H1 (cell line): ENCODE data around the gene BTNL8. TPM values are rescaled to one million over a fixed set of nuclear protein-coding genes. Genes with fewer than 3 reads are reported as not detected.

Source experiments
- CTCF ChIA-PET: fragments of 300-600 bp; sonication (Branson Sonifier 250); formaldehyde crosslinking; loops from one replicate; lab custom pipeline; 2021; ENCODE audit not compliant: partially characterized antibody; lab: Charles Lee
- POLR2A ChIA-PET: fragments of 300-600 bp; sonication (Branson Sonifier 250); formaldehyde crosslinking; loops from one replicate; lab custom pipeline; 2021; ENCODE audit warnings: inconsistent platforms; ENCODE audit not compliant: partially characterized antibody; lab: Charles Lee
- DNase-seq, 2 experiments: peaks; one replicate each; pipeline versions ENCODE4 v3.0.0 to v3.0.0-alpha.2; 2010 to 2022; ENCODE audit warnings: low spot score in 2 of 2, low read depth in 1 of 2, mixed read lengths in 1 of 2
- FAIRE-seq: peaks from 2 replicates; lab custom pipeline; 2011; peaks lifted over from hg19 to GRCh38; lab: Jason Lieb, UNC
- H2AFZ ChIP-seq: 2 replicates; pipeline ENCODE4 v1.8.1; 2012; ENCODE audit warnings: low read length, inconsistent platforms
- H2AK5ac ChIP-seq: 2 replicates; pipeline ENCODE4 v1.6.1; 2013; ENCODE audit warnings: low read depth, low read length
- H2BK120ac ChIP-seq: replicated peaks from 2 replicates; pipeline ENCODE3; 2013; ENCODE audit warnings: low read depth, low read length, inconsistent platforms
- H2BK12ac ChIP-seq: 2 replicates; pipeline ENCODE4 v1.6.1; 2013; ENCODE audit warnings: low read depth, low read length
- H2BK15ac ChIP-seq: 2 replicates; pipeline ENCODE4 v1.6.1; 2013; ENCODE audit warnings: low read length
- H2BK20ac ChIP-seq: 2 replicates; pipeline ENCODE4 v1.6.1; 2013; ENCODE audit warnings: low read length
- H2BK5ac ChIP-seq: 2 replicates; pipeline ENCODE4 v1.6.1; 2013; ENCODE audit warnings: low read depth, low read length
- H3K14ac ChIP-seq: 2 replicates; pipeline ENCODE4 v1.6.1; 2013; ENCODE audit warnings: inconsistent platforms; ENCODE audit not compliant: insufficient read length
- H3K18ac ChIP-seq: 2 replicates; pipeline ENCODE4 v1.6.1; 2013; ENCODE audit warnings: low read length; ENCODE audit errors: extremely low read depth
- H3K23ac ChIP-seq: 2 replicates; pipeline ENCODE4 v1.6.1; 2013; ENCODE audit warnings: inconsistent platforms; ENCODE audit not compliant: insufficient read length
- H3K23me2 ChIP-seq: 2 replicates; pipeline ENCODE4 v1.6.1; 2013; ENCODE audit warnings: low read depth, low read length
- H3K27ac ChIP-seq: 2 replicates; pipeline ENCODE4 v1.6.1; 2011; ENCODE audit warnings: low read depth, low read length, inconsistent platforms
- H3K27me3 ChIP-seq, 4 experiments: replicated peaks in 1 of 4; 1 replicate in 1 of 4; 2 replicates in 3 of 4; pipeline versions ENCODE4 v1.6.1 to v1.8.1; 2011 to 2013; ENCODE audit warnings: low read length in 3 of 4, mild to moderate bottlenecking in 3 of 4, inconsistent platforms in 2 of 4, mixed read lengths in 2 of 4, moderate library complexity in 1 of 4; ENCODE audit not compliant: control insufficient read depth in 3 of 4, insufficient read depth in 3 of 4; ENCODE audit errors: extremely low read depth in 1 of 4
- H3K36me3 ChIP-seq, 4 experiments: 2 replicates each; pipeline versions ENCODE4 v1.6.1 to v1.8.1; 2011 to 2013; ENCODE audit warnings: mild to moderate bottlenecking in 4 of 4, low read length in 3 of 4, moderate library complexity in 2 of 4, control low read depth in 1 of 4, inconsistent platforms in 1 of 4; ENCODE audit not compliant: insufficient read depth in 4 of 4, control insufficient read depth in 2 of 4
- H3K4ac ChIP-seq: replicated peaks from 2 replicates; pipeline ENCODE3; 2013; ENCODE audit warnings: low read length, low read depth, mixed read lengths, inconsistent platforms; ENCODE audit not compliant: insufficient read length
- H3K4me1 ChIP-seq, 4 experiments: replicated peaks in 1 of 4; 1 replicate in 1 of 4; 2 replicates in 3 of 4; pipeline versions ENCODE4 v1.6.1 to v1.8.1; 2011 to 2013; ENCODE audit warnings: low read length in 3 of 4, inconsistent platforms in 2 of 4, mixed read lengths in 1 of 4; ENCODE audit not compliant: insufficient read depth in 4 of 4, control insufficient read depth in 3 of 4
- H3K4me2 ChIP-seq, 2 experiments: 2 replicates each; pipeline versions ENCODE4 v1.6.1 to v1.8.1; 2011 to 2013; ENCODE audit warnings: low read depth in 2 of 2, low read length in 2 of 2, control low read depth in 1 of 2, inconsistent platforms in 1 of 2, mild to moderate bottlenecking in 1 of 2; ENCODE audit not compliant: insufficient read depth in 1 of 2
- H3K4me3 ChIP-seq, 4 experiments: fragments of 200-600, 300-600 bp in 1 of 4; sonication (generic), shearing (Covaris generic), sonication (Bioruptor Twin) in 1 of 4; 2 replicates each; pipeline versions ENCODE4 v1.5.1 to v1.8.1; 2011 to 2016; ENCODE audit warnings: low read length in 4 of 4, low read depth in 3 of 4, control low read depth in 2 of 4, inconsistent platforms in 2 of 4, mild to moderate bottlenecking in 2 of 4, mixed read lengths in 1 of 4, moderate library complexity in 1 of 4; ENCODE audit not compliant: insufficient read depth in 2 of 4; ENCODE audit errors: extremely low read depth in 1 of 4
- H3K56ac ChIP-seq: replicated peaks from 2 replicates; pipeline ENCODE3; 2013; ENCODE audit warnings: low read depth, mild to moderate bottlenecking, mixed read lengths, low read length, inconsistent platforms; ENCODE audit not compliant: insufficient read length
- H3K79me1 ChIP-seq: 2 replicates; pipeline ENCODE4 v1.6.1; 2013; ENCODE audit warnings: low read depth, low read length, control low read depth
- H3K79me2 ChIP-seq, 2 experiments: 2 replicates each; pipeline versions ENCODE4 v1.6.1 to v1.8.1; 2012 to 2013; ENCODE audit warnings: low read length in 2 of 2, mild to moderate bottlenecking in 2 of 2, inconsistent platforms in 1 of 2; ENCODE audit not compliant: insufficient read depth in 2 of 2, control insufficient read depth in 1 of 2
- H3K9ac ChIP-seq, 4 experiments: replicated peaks in 1 of 4; 1 replicate in 1 of 4; 2 replicates in 3 of 4; pipeline versions ENCODE4 v1.6.1 to v1.8.1; 2011 to 2013; ENCODE audit warnings: low read depth in 3 of 4, low read length in 3 of 4, control low read depth in 2 of 4, mild to moderate bottlenecking in 2 of 4, moderate library complexity in 2 of 4, inconsistent platforms in 1 of 4; ENCODE audit errors: extremely low read depth in 1 of 4
- H3K9me3 ChIP-seq, 2 experiments: 2 replicates each; pipeline versions ENCODE4 v1.6.1 to v1.8.1; 2012 to 2013; ENCODE audit warnings: mild to moderate bottlenecking in 2 of 2, moderate library complexity in 2 of 2, control low read depth in 1 of 2, inconsistent platforms in 1 of 2, low read depth in 1 of 2, low read length in 1 of 2, mixed read lengths in 1 of 2; ENCODE audit not compliant: insufficient read depth in 2 of 2
- H4K20me1 ChIP-seq, 2 experiments: replicated peaks in 1 of 2; 2 replicates each; pipeline versions ENCODE3 to v1.8.1; 2011 to 2013; ENCODE audit warnings: inconsistent platforms in 2 of 2, low read length in 2 of 2, mild to moderate bottlenecking in 1 of 2; ENCODE audit not compliant: insufficient read depth in 2 of 2, control insufficient read depth in 1 of 2
- H4K5ac ChIP-seq: 2 replicates; pipeline ENCODE4 v1.6.1; 2013; ENCODE audit warnings: low read length, low read depth, mixed read lengths, inconsistent platforms; ENCODE audit not compliant: insufficient read length
- H4K8ac ChIP-seq: 2 replicates; pipeline ENCODE4 v1.8.0; 2013; ENCODE audit warnings: mild to moderate bottlenecking, moderate library complexity, low read length, inconsistent platforms; ENCODE audit not compliant: insufficient read depth; ENCODE audit errors: extremely low read depth
- H4K91ac ChIP-seq: replicated peaks from 2 replicates; pipeline ENCODE3; 2013; ENCODE audit warnings: low read length, mixed read lengths, inconsistent platforms; ENCODE audit not compliant: insufficient read length
- RBBP5 ChIP-seq: IDR thresholded peaks from 2 replicates; pipeline ENCODE4 v1.7.1; 2012; ENCODE audit warnings: low read depth, mild to moderate bottlenecking, inconsistent platforms, low read length, moderate library complexity, borderline replicate concordance
- SIN3A ChIP-seq, 2 experiments: IDR thresholded peaks in 1 of 2; conservative IDR thresholded peaks in 1 of 2; 2 replicates each; pipeline ENCODE4 v1.6.1; 2011 to 2012; ENCODE audit warnings: low read length in 2 of 2, improper control_type of control experiment in 1 of 2, low read depth in 1 of 2, mild to moderate bottlenecking in 1 of 2
- SIX5 ChIP-seq: IDR thresholded peaks from 2 replicates; pipeline ENCODE4 v1.6.1; 2011; ENCODE audit warnings: mild to moderate bottlenecking, low read depth, low read length
- SUZ12 ChIP-seq: fragments of 200-600 bp; sonication (generic); IDR thresholded peaks from 2 replicates; pipeline ENCODE4 v1.6.1; 2012; ENCODE audit warnings: mild to moderate bottlenecking, inconsistent platforms, low read length, moderate library complexity, mixed read lengths
- WGBS, 2 experiments: shearing (Covaris generic) in 1 of 2; methylation state at CpG; one replicate each; pipeline versions ENCODE4 v1.1.6 to v1.1.7; 2013 to 2015; ENCODE audit warnings: low lambda C conversion rate in 2 of 2, mixed read lengths in 2 of 2, inconsistent platforms in 1 of 2, low coverage in 1 of 2, missing lambda C conversion rate in 1 of 2; ENCODE audit not compliant: insufficient replicate concordance in 2 of 2, insufficient coverage in 1 of 2, insufficient read length in 1 of 2; ENCODE audit errors: extremely low coverage in 1 of 2, missing lambda C conversion rate in 1 of 2; 5-methylcytosine and 5-hydroxymethylcytosine counted together
- polyA plus RNA-seq, 7 experiments: library from polyadenylated mRNA; depleted of rRNA in 3 of 7; stranded (reverse) in 5 of 7; unstranded in 2 of 7; fragments of >200 nt in 5 of 7; fragments of 200-250 nt in 2 of 7; gene quantifications; 1 replicate in 5 of 7; 2 replicates in 1 of 7; 4 replicates in 1 of 7; pipeline versions ENCODE4 v1.2.1 to v1.2.3, GENCODE V29; 2011 to 2013; ENCODE audit warnings: missing spikeins in 2 of 7, mixed read lengths in 2 of 7
- total RNA-seq: library from RNA; stranded (reverse); fragmentation: NEBNext Ultra II Directional; extraction: Animal tissue kit (Norgen Biotek cat#: 25700); gene quantifications from 2 replicates; pipeline ENCODE4 v1.2.1, GENCODE V29; 2021

Gene BTNL8
- total and polyA plus RNA-seq, 2 of the 8 experiments (the other 6 are each of a cell fraction or from before 2014, with no cell fraction given): 0.32 to 0.48 TPM

- H3K9ac ChIP-seq: no peak overlapping the region
- H3K79me2 ChIP-seq: no peaks in the 10 kb centered on the region
- H2BK12ac ChIP-seq: no peak overlapping the region
- no peak for DNase-seq
- H3K36me3 ChIP-seq: no peaks in the 10 kb centered on the region
- no peak overlapping the region for H2BK5ac ChIP-seq
- no peak overlapping the region for H2AK5ac ChIP-seq
- no peaks in the 10 kb centered on the region for H3K4me1 ChIP-seq
- no peak overlapping the region for H2BK15ac ChIP-seq
- H3K4ac ChIP-seq: no peak overlapping the region
- H3K56ac ChIP-seq: no peak overlapping the region
- no peak overlapping the region for H4K5ac ChIP-seq
- no peak overlapping the region for H3K14ac ChIP-seq
- POLR2A ChIA-PET: interaction anchor here (1.6 to 1.7 kb wide), 2 partner anchors 10 to 133 kb away, joined by 4 to 7 read pairs; no protein-coding TSS in a partner anchor
- no peaks in the 10 kb centered on the region for H3K27me3 ChIP-seq
- FAIRE-seq: no peak
- H3K9me3 ChIP-seq: peaks cover 0 to 5% of the 10 kb centered on the region in 2 experiments; a peak in 2 of 4 replicates
- no peaks in the 10 kb centered on the region for H3K23me2 ChIP-seq
- no peak overlapping the region for H3K4me3 ChIP-seq
- no peak overlapping the region for H3K27ac ChIP-seq
- H3K18ac ChIP-seq: no peak overlapping the region
- H3K23ac ChIP-seq: no peak overlapping the region
- no peak overlapping the region for H4K8ac ChIP-seq
- no peak overlapping the region for H2BK20ac ChIP-seq
- no peaks in the 10 kb centered on the region for H4K20me1 ChIP-seq
- TF ChIP-seq SIX5 (no peak), SIN3A (conservative IDR thresholded peaks at IDR 0.05 in 1 of 2, IDR thresholded peaks at IDR 0.05 in 1 of 2; ENCODE audit: low read depth in 1 of 2, low read length in 2 of 2) (no peak), SUZ12 (no peak), RBBP5 (no peak)
- H3K4me2 ChIP-seq: no peak overlapping the region
- H2BK120ac ChIP-seq: no peak overlapping the region
- no peak overlapping the region for H4K91ac ChIP-seq
- WGBS, 2 experiments: 92% methylated on average over 5 of the region's 5 CpGs; no CpG with 5 or more reads in 1 of the 2 experiments
- CTCF ChIA-PET: no interaction called here
- no peaks in the 10 kb centered on the region for H3K79me1 ChIP-seq
- H2AFZ ChIP-seq: no peak overlapping the region
These were observed 1.2 kb downstream of the BTNL8 start for GRCh38 chr5:180900178-180900577.
